Kidney epithelial cell (primary cell): ENCODE measurements around the gene CUX1. TPM values are rescaled to one million over a fixed set of nuclear protein-coding genes. Genes with fewer than 3 reads are reported as not detected.
"Not testable (repeated sequence)": the region's sequence is repeated elsewhere in the genome, so short reads cannot be mapped to it uniquely, and the experiment has no call there.

Source experiments
- DNase-seq: peaks from one replicate; pipeline ENCODE4 v3.0.0-alpha.2; 2010; ENCODE audit warnings: low read depth
- H3K27me3 ChIP-seq: 2 replicates; pipeline ENCODE4 v1.6.0; 2011; ENCODE audit warnings: low read length; ENCODE audit not compliant: control insufficient read depth, insufficient read depth
- H3K36me3 ChIP-seq: 2 replicates; pipeline ENCODE4 v1.5.1; 2011; ENCODE audit warnings: low read length; ENCODE audit not compliant: control insufficient read depth, insufficient read depth
- H3K4me3 ChIP-seq: 2 replicates; pipeline ENCODE4 v1.5.1; 2011; ENCODE audit warnings: low read depth, mild to moderate bottlenecking, control low read depth, low read length
- CTCF ChIP-seq: IDR thresholded peaks from 2 replicates; pipeline ENCODE4 v1.5.1; 2011; ENCODE audit warnings: mild to moderate bottlenecking, moderate library complexity, low read length, control low read depth, inconsistent platforms; ENCODE audit not compliant: insufficient read depth, poor library complexity, severe bottlenecking
- total RNA-seq: library from RNA; depleted of rRNA; stranded (reverse); fragments of >200 nt; gene quantifications from 2 replicates; pipeline ENCODE4 v1.2.3, GENCODE V29; 2015

CUX1 gene
- total RNA-seq, 1 donor from 2014 or later = 56.7 TPM

GRCh38 chr7:101983147-101983811 is 165.9 kb downstream of the CUX1 start:
- no peak for TF ChIP-seq CTCF
- Histone ChIP-seq H3K27me3 (no peaks in the 10 kb centered on the region), H3K36me3 (no peaks in the 10 kb centered on the region), H3K4me3 (no peak overlapping the region)
- no peak for DNase-seq

GRCh38 chr7:101984133-101984879 is 166.9 kb downstream of the CUX1 start:
- Histone ChIP-seq H3K4me3 (no peak overlapping the region), H3K36me3 (no peaks in the 10 kb centered on the region), H3K27me3 (no peaks in the 10 kb centered on the region)
- DNase-seq = no peak
- TF ChIP-seq CTCF = no peak

- no peak for DNase-seq
- no peak overlapping the region for H3K4me3 ChIP-seq
- no peaks in the 10 kb centered on the region for H3K27me3 ChIP-seq
- no peak for TF ChIP-seq CTCF
- no peaks in the 10 kb centered on the region for H3K36me3 ChIP-seq
These were observed 167.9 kb downstream of the CUX1 start for GRCh38 chr7:101985057-101985902.

GRCh38 chr7:101985903-101986734 is 168.7 kb downstream of the CUX1 start:
- Histone ChIP-seq H3K27me3 (no peaks in the 10 kb centered on the region), H3K36me3 (no peaks in the 10 kb centered on the region), H3K4me3 (no peak overlapping the region)
- no peak for DNase-seq
- no peak for TF ChIP-seq CTCF

- TF ChIP-seq CTCF = no peak
- DNase-seq = no peak
- Histone ChIP-seq H3K27me3 (no peaks in the 10 kb centered on the region), H3K36me3 (no peaks in the 10 kb centered on the region), H3K4me3 (no peak overlapping the region)
These were observed 170.1 kb downstream of the CUX1 start for GRCh38 chr7:101987494-101987893.

- H3K36me3 ChIP-seq, H3K4me3 ChIP-seq, DNase-seq, H3K27me3 ChIP-seq: not testable (repeated sequence)
These were observed 170.6 kb downstream of the CUX1 start for GRCh38 chr7:101988060-101988459.
